Colonic mucosa (tissue), 4 donors: Measurements from ENCODE around the gene PCBD1. TPM values are rescaled to one million over a fixed set of nuclear protein-coding genes. Genes with fewer than 3 reads are reported as not detected.

Experiments
- DNase-seq: peaks from one replicate; pipeline ENCODE4 v3.0.0-alpha.2; 2020
- H3K27ac ChIP-seq: fragments of 200-600 bp; one replicate; pipeline ENCODE4 v1.8.0; 2021
- H3K27me3 ChIP-seq: fragments of 200-600 bp; one replicate; pipeline ENCODE4 v1.8.0; 2021
- H3K36me3 ChIP-seq: fragments of 200-600 bp; one replicate; pipeline ENCODE4 v1.8.0; 2021
- H3K4me1 ChIP-seq: fragments of 200-600 bp; one replicate; pipeline ENCODE4 v1.8.0; 2021; ENCODE audit warnings: mild to moderate bottlenecking
- H3K4me3 ChIP-seq: fragments of 200-600 bp; one replicate; pipeline ENCODE4 v1.8.0; 2021
- H3K9ac ChIP-seq, 2 donors: one replicate each; pipeline ENCODE4 v1.7.0; 2013; ENCODE audit warnings: control low read depth in 2 of 2, low read depth in 2 of 2, low read length in 2 of 2
- H3K9me3 ChIP-seq: fragments of 200-600 bp; one replicate; pipeline ENCODE4 v1.8.0; 2021
- CTCF ChIP-seq: fragments of 200-600 bp; IDR thresholded peaks from one replicate; pipeline ENCODE4 v1.8.0; 2022; ENCODE audit warnings: antibody characterized with exemption, mild to moderate bottlenecking
- intact Hi-C: fragments of 100-400 bp; cut with DNase I; formaldehyde crosslinking; loops from one replicate; pipeline ENCODE4 v1.14.1; 2022
- total RNA-seq, 2 donors: library from RNA; stranded (reverse); fragmentation: NEBNext Ultra II Directional in 1 of 2; extraction: Animal tissue kit (Norgen Biotek cat#: 25700) in 1 of 2; gene quantifications; one replicate each; pipeline ENCODE4 v1.2.1, GENCODE V29; 2021
- donor health status: healthy.
- donor health status: DM: no; HTN: no; CAD: no.
- donor health status: DM: no; HTN: no; CAD: no.

The PCBD1 gene
- total RNA-seq, 2 donors from 2014 or later, result 96.4 to 196 TPM

- H3K4me3 ChIP-seq, result no peak overlapping the region
- H3K9ac ChIP-seq, result no peak overlapping the region
- H3K27me3 ChIP-seq, result no peaks in the 10 kb centered on the region
- H3K4me1 ChIP-seq, result peaks cover 6% of the 10 kb centered on the region
- H3K9me3 ChIP-seq, result no peaks in the 10 kb centered on the region
- intact Hi-C loops, result no loop called here
- no peaks in the 10 kb centered on the region for H3K36me3 ChIP-seq
- DNase-seq, result no peak
- TF ChIP-seq CTCF, result no peak
- H3K27ac ChIP-seq, result no peak overlapping the region
Observed at GRCh38 chr10:70849582-70850016, 38.8 kb downstream of the PCBD1 start.

DNA sequence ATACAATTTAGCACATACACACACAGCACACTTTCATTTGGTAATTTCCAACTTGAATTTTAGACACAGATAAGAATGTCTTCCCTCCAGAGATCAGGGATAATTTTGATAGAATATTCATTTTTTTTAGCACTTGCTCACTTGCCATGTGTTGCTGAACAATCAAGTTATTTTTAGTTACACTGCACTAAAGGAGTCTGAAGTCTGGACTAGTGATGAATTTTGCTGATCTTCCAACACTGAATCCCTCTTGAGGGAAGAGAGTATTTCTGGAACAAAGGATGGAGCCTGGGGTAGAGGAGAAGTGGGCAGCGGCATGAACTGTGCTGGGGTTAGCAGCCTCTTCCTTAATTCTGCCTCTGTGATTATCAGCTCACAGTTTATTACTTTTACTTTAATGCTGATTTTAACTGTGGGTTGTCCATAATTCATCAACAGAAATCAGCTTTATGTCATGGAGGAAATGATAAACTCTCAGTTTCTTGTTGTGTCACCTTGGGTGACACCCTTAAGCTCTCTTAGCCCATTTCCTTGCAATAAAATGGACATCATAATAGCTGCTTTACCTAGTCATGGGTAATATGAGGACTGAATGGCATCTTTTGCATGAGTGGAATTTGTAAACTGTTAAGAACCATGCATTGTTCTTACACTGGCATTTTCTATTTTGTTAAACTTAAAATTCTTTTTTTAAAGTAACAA lies 40.6 kb downstream of the PCBD1 start:
- H3K36me3 ChIP-seq, result no peaks in the 10 kb centered on the region

DNA sequence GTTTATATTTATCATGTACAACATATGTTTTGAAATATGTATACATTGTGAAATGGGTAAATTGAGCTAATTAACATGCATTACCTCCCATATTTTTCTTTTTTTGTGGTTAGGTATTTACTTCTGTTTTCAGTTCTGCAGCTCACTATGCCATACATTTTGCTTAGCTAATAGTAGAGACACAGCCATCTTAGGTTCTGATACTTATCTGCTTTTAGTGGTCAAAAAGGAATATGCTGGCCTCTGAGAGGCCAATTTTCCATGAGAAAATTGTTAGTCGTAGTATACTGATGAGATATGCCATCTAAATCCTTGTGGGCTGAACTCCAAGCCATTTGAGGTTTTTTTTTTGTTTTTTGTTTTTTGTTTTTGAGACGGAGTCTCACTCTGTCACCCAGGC lies 41.6 kb downstream of the PCBD1 start:
- H3K9me3 ChIP-seq, result no peaks in the 10 kb centered on the region
- H3K27ac ChIP-seq, result no peak overlapping the region
- DNase-seq, result no peak
- no peak for TF ChIP-seq CTCF
- no peaks in the 10 kb centered on the region for H3K27me3 ChIP-seq
- peaks cover 12% of the 10 kb centered on the region for H3K4me1 ChIP-seq
- H3K4me3 ChIP-seq, result no peak overlapping the region
- no peaks in the 10 kb centered on the region for H3K36me3 ChIP-seq
- no peak overlapping the region for H3K9ac ChIP-seq
- intact Hi-C loops, result no loop called here

More for the DNA sequence above, 40.6 kb downstream of the PCBD1 start:
- Histone ChIP-seq H3K4me1 (peaks cover 12% of the 10 kb centered on the region), H3K4me3 (no peak overlapping the region), H3K9me3 (no peaks in the 10 kb centered on the region), H3K27ac (no peak overlapping the region), H3K9ac (no peak overlapping the region), H3K27me3 (no peaks in the 10 kb centered on the region)
- TF ChIP-seq CTCF, result no peak
- intact Hi-C loops, result no loop called here
- no peak for DNase-seq

DNA sequence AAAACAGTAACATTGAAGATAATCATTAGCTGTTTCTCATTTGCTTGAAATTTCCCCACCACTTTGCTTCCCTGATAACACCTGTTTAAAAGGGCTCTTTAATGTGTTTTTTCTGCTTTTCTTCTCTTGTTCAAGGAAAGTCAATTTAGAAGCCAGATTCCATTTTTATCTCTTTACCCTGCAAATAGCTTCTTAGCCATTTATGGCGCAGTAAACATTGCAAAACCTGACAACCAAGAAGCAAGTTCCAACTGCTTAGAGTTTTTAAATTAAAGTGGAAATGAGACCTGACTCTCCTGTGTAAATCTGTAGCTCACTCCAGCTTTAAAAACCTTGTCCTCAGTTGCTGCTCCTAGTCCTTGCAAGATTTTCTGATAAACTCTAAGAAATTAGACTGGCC lies 42.5 kb downstream of the PCBD1 start:
- DNase-seq, result no peak
- H3K4me1 ChIP-seq, result peaks cover 12% of the 10 kb centered on the region

GRCh38 chr10:70845256-70845655 lies 43.1 kb downstream of the PCBD1 start:
- peaks cover 12% of the 10 kb centered on the region for H3K4me1 ChIP-seq
- TF ChIP-seq CTCF, result no peak
- H3K9ac ChIP-seq, result no peak overlapping the region
- H3K36me3 ChIP-seq, result no peaks in the 10 kb centered on the region
- DNase-seq, result no peak
- no peak overlapping the region for H3K4me3 ChIP-seq
- intact Hi-C loops, result no loop called here
- H3K27me3 ChIP-seq, result no peaks in the 10 kb centered on the region
- no peaks in the 10 kb centered on the region for H3K9me3 ChIP-seq
- H3K27ac ChIP-seq, result no peak overlapping the region

More for the DNA sequence above, 42.5 kb downstream of the PCBD1 start:
- Histone ChIP-seq H3K4me3 (no peak overlapping the region), H3K9ac (no peak overlapping the region), H3K9me3 (no peaks in the 10 kb centered on the region), H3K27ac (no peak overlapping the region), H3K36me3 (no peaks in the 10 kb centered on the region), H3K27me3 (no peaks in the 10 kb centered on the region)
- no peak for TF ChIP-seq CTCF
- intact Hi-C loops, result no loop called here
